ENCODE measurements around the gene SLC7A9.

DNA sequence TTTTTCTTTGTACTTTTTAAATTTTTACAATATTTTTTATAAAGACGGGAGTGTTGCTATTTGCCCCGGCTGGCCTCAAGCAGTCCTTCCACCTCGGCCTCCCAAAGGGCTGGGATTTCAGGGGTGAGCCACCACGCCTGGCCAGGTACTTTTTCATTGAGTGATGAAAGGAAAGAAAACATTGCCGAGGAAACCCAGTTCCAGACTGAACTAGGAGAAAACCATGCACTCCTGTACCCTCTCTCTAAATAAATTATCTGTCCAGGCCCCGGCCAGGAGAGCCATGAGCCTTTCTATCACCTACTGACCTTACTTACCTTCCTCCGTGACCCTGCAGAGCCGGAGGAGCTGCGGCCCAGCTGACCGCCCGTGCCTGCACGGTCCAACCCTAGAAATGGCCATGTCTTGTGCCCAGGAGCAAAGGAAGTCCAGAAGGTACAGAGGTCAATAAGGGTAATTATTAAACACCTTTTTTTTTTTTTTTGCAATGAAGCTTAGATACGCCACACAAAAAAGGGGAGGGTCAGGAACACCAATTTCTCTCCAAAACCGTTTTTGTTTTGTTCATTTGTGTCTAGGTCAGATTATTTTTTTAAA lies at the start of gene SLC7A9:
- no peak for TF ChIP-seq POLR2AphosphoS5 (IDR thresholded peaks at IDR 0.05)
- no peak for TF ChIP-seq EP300 (IDR thresholded peaks at IDR 0.05)
- no peak for TF ChIP-seq POLR2A (IDR thresholded peaks at IDR 0.05)
- TF ChIP-seq, protein P1, sequence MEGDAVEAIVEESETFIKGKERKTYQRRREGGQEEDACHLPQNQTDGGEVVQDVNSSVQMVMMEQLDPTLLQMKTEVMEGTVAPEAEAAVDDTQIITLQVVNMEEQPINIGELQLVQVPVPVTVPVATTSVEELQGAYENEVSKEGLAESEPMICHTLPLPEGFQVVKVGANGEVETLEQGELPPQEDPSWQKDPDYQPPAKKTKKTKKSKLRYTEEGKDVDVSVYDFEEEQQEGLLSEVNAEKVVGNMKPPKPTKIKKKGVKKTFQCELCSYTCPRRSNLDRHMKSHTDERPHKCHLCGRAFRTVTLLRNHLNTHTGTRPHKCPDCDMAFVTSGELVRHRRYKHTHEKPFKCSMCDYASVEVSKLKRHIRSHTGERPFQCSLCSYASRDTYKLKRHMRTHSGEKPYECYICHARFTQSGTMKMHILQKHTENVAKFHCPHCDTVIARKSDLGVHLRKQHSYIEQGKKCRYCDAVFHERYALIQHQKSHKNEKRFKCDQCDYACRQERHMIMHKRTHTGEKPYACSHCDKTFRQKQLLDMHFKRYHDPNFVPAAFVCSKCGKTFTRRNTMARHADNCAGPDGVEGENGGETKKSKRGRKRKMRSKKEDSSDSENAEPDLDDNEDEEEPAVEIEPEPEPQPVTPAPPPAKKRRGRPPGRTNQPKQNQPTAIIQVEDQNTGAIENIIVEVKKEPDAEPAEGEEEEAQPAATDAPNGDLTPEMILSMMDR (IDR thresholded peaks at IDR 0.05) = no peak

Measured in gastroesophageal sphincter (tissue), 3 donors.